Neural progenitor cell (in vitro differentiated cells): ENCODE measurements around the gene DNAJC15.

Experiments
- EZH2phosphoT487 ChIP-seq: fragments of 200-600 bp; sonication (generic); IDR thresholded peaks from 2 replicates; pipeline ENCODE4 v1.6.1; 2017; ENCODE audit warnings: antibody characterized with exemption
- TF ChIP-seq, protein P1 (sequence below): fragments of 200-600 bp; sonication (generic); IDR thresholded peaks from 2 replicates; pipeline ENCODE4 v1.5.1; 2017; ENCODE audit warnings: antibody characterized with exemption, mild to moderate bottlenecking

DNA sequence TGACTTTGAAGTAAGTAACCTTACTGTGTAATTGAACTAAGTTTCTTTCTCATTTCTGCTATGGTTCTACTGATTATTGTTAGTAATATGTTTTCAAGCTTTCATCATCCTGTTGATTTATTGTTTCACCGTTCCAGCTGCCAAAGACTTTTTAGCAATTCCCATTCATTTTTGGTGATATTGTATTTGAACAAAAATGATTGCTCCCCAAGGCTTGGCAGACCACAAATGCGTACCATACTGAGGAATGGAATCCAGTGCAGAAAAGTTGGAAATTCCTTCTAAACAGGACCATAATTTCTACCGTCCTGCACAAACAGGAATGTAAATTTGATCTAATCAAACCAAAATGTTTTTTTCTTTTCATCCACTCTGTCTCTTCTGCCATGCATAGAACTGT, 42.1 kb upstream of the DNAJC15 start:
- TF ChIP-seq, protein P1, sequence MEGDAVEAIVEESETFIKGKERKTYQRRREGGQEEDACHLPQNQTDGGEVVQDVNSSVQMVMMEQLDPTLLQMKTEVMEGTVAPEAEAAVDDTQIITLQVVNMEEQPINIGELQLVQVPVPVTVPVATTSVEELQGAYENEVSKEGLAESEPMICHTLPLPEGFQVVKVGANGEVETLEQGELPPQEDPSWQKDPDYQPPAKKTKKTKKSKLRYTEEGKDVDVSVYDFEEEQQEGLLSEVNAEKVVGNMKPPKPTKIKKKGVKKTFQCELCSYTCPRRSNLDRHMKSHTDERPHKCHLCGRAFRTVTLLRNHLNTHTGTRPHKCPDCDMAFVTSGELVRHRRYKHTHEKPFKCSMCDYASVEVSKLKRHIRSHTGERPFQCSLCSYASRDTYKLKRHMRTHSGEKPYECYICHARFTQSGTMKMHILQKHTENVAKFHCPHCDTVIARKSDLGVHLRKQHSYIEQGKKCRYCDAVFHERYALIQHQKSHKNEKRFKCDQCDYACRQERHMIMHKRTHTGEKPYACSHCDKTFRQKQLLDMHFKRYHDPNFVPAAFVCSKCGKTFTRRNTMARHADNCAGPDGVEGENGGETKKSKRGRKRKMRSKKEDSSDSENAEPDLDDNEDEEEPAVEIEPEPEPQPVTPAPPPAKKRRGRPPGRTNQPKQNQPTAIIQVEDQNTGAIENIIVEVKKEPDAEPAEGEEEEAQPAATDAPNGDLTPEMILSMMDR, result no peak
- TF ChIP-seq EZH2phosphoT487, result no peak
